ENCODE measurements around the gene PRPF6. TPM values are rescaled to one million over a fixed set of nuclear protein-coding genes. Genes with fewer than 3 reads are reported as not detected.
"Not testable (repeated sequence)": the region's sequence is repeated elsewhere in the genome, so short reads cannot be mapped to it uniquely, and the experiment has no call there.

Gene PRPF6
- total RNA-seq, 4 donors from 2014 or later: 34.7 to 43.8 (median 40.2) TPM

GRCh38 chr20:63973636-63974401 lies 7.1 kb upstream of the PRPF6 start:
- peak in 2 of 3 donors; percentile 53 to 94 for TF ChIP-seq CTCF (IDR thresholded peaks at IDR 0.05)
- DNase-seq (ENCODE audit: low spot score): peak; percentile 75

GRCh38 chr20:63974402-63975200 lies 6.3 kb upstream of the PRPF6 start:
- TF ChIP-seq CTCF (IDR thresholded peaks at IDR 0.05): no peak
- ATAC-seq (ENCODE audit: low FRiP score) (no peak), DNase-seq (ENCODE audit: low spot score) (no peak)

More at GRCh38 chr20:63973636-63974401, 7.1 kb upstream of the PRPF6 start:
- ATAC-seq (ENCODE audit: low FRiP score): peak; percentile 72

GRCh38 chr20:63976511-63976910 lies 4.4 kb upstream of the PRPF6 start:
- ATAC-seq (ENCODE audit: low FRiP score); DNase-seq (ENCODE audit: low spot score): not testable (repeated sequence)

GRCh38 chr20:63976980-63977738 lies 3.8 kb upstream of the PRPF6 start:
- no peak for ATAC-seq (ENCODE audit: low FRiP score)
- DNase-seq (ENCODE audit: low spot score): no peak
- no peak for TF ChIP-seq CTCF (IDR thresholded peaks at IDR 0.05)

GRCh38 chr20:63977739-63978276 lies 3.1 kb upstream of the PRPF6 start:
- ATAC-seq (ENCODE audit: low FRiP score) (no peak), DNase-seq (ENCODE audit: low spot score) (no peak)
- no peak for TF ChIP-seq CTCF (IDR thresholded peaks at IDR 0.05)

GRCh38 chr20:63978319-63979228 lies 2.4 kb upstream of the PRPF6 start:
- ATAC-seq (ENCODE audit: low FRiP score): peak; percentile 38
- TF ChIP-seq CTCF (IDR thresholded peaks at IDR 0.05): no peak
- DNase-seq (ENCODE audit: low spot score): no peak
